Measurements from ENCODE around the gene TRERF1. TPM values are rescaled to one million over a fixed set of nuclear protein-coding genes. Genes with fewer than 3 reads are reported as not detected.

The TRERF1 gene
- total RNA-seq, 1 experiment from 2014 or later, result 14.5 TPM

- intact Hi-C loops (cut with micrococcal nuclease; ENCODE audit: unreplicated experiment), result no loop called here
- peaks cover 23% of the 10 kb centered on the region for H3F3A ChIP-seq (ENCODE audit: insufficient read depth, low read depth)
- no peak overlapping the region for H3K27ac ChIP-seq
- H3K4me3 ChIP-seq, result no peak overlapping the region
- H3K4me2 ChIP-seq, result no peak overlapping the region
- no peaks in the 10 kb centered on the region for H4K20me1 ChIP-seq (ENCODE audit: insufficient read depth)
- ChIA-PET POLR2A (ENCODE audit: unreplicated experiment) (no interaction called here), CTCF (no interaction called here)
- no peaks in the 10 kb centered on the region for H3K79me2 ChIP-seq (ENCODE audit: low read depth)
- H3K9me2 ChIP-seq (ENCODE audit: insufficient read depth), result no peaks in the 10 kb centered on the region
- no peak overlapping the region for H2AFZ ChIP-seq
- no peaks in the 10 kb centered on the region for H3K9me3 ChIP-seq (ENCODE audit: insufficient read depth, low read depth)
- no TSS peak for BruUV-seq (replicated peaks)
- H3K4me1 ChIP-seq (replicated peaks; ENCODE audit: insufficient read depth), result peaks cover 24% of the 10 kb centered on the region
- DNase-seq, result no peak
- peaks cover 10% of the 10 kb centered on the region; the same call in 1 of the 2 replicates for H3K36me3 ChIP-seq (ENCODE audit: low read depth)
- H3K27me3 ChIP-seq (ENCODE audit: insufficient read depth, low read depth), result no peaks in the 10 kb centered on the region
- TF ChIP-seq CTCF (conservative IDR thresholded peaks at IDR 0.05), result no peak
- no peak for TF ChIP-seq EZH2 (IDR thresholded peaks at IDR 0.05; ENCODE audit: low read depth)
Observed at GRCh38 chr6:42241915-42242314, 209.8 kb downstream of the TRERF1 start.

GRCh38 chr6:42239736-42240375 is 211.9 kb downstream of the TRERF1 start:
- peaks cover 7% of the 10 kb centered on the region; the same call in 1 of the 2 replicates for H3K36me3 ChIP-seq (ENCODE audit: low read depth)
- H3K4me1 ChIP-seq (replicated peaks; ENCODE audit: insufficient read depth), result peaks cover 24% of the 10 kb centered on the region
- no peak overlapping the region; the same call in 1 of the 2 replicates for H2AFZ ChIP-seq
- CTCF ChIA-PET, result interaction anchor here (0.9 to 1.2 kb wide), 4 partner anchors 13 to 486 kb away, joined by 3 to 8 read pairs (median 4); no protein-coding TSS in a partner anchor
- no peaks in the 10 kb centered on the region for H3K9me3 ChIP-seq (ENCODE audit: insufficient read depth, low read depth)
- DNase-seq, result peak; percentile 52 to 87
- H3K4me2 ChIP-seq, result peak overlapping the region; percentile 62
- POLR2A ChIA-PET (ENCODE audit: unreplicated experiment), result interaction anchor here (0.5 to 0.8 kb wide), 7 partner anchors 13 to 222 kb away, joined by 3 to 14 read pairs (median 6); no protein-coding TSS in a partner anchor
- TF ChIP-seq CTCF (conservative IDR thresholded peaks at IDR 0.05) (no peak), EZH2 (IDR thresholded peaks at IDR 0.05; ENCODE audit: low read depth) (no peak)
- H3K79me2 ChIP-seq (ENCODE audit: low read depth), result no peaks in the 10 kb centered on the region
- no peaks in the 10 kb centered on the region for H3K27me3 ChIP-seq (ENCODE audit: insufficient read depth, low read depth)
- intact Hi-C loops (cut with micrococcal nuclease; ENCODE audit: unreplicated experiment), result no loop called here
- peaks cover 23% of the 10 kb centered on the region for H3F3A ChIP-seq (ENCODE audit: insufficient read depth, low read depth)
- no peaks in the 10 kb centered on the region for H3K9me2 ChIP-seq (ENCODE audit: insufficient read depth)
- BruUV-seq (replicated peaks), result no TSS peak
- H3K27ac ChIP-seq, result peak overlapping the region; percentile 77
- H4K20me1 ChIP-seq (ENCODE audit: insufficient read depth), result no peaks in the 10 kb centered on the region
- no peak overlapping the region for H3K4me3 ChIP-seq

- DNase-seq, result peak in 1 of 2 experiments; percentile 31
- TF ChIP-seq EZH2 (IDR thresholded peaks at IDR 0.05; ENCODE audit: low read depth), result no peak
- TF ChIP-seq CTCF (conservative IDR thresholded peaks at IDR 0.05), result no peak
Observed at GRCh38 chr6:42239333-42239732, 212.4 kb downstream of the TRERF1 start.

More at GRCh38 chr6:42239333-42239732, 212.4 kb downstream of the TRERF1 start:
- Histone ChIP-seq H3K9me3 (ENCODE audit: insufficient read depth, low read depth) (no peaks in the 10 kb centered on the region), H3K4me1 (replicated peaks; ENCODE audit: insufficient read depth) (peaks cover 24% of the 10 kb centered on the region), H3K27me3 (ENCODE audit: insufficient read depth, low read depth) (no peaks in the 10 kb centered on the region), H3K9me2 (ENCODE audit: insufficient read depth) (no peaks in the 10 kb centered on the region), H3F3A (ENCODE audit: insufficient read depth, low read depth) (peaks cover 23% of the 10 kb centered on the region), H3K79me2 (ENCODE audit: low read depth) (no peaks in the 10 kb centered on the region), H3K4me2 (peak overlapping the region; percentile 62), H3K4me3 (no peak overlapping the region), H3K27ac (peak overlapping the region; percentile 77), H3K36me3 (ENCODE audit: low read depth) (peaks cover 7% of the 10 kb centered on the region; the same call in 1 of the 2 replicates), H4K20me1 (ENCODE audit: insufficient read depth) (no peaks in the 10 kb centered on the region), H2AFZ (no peak overlapping the region; the same call in 1 of the 2 replicates)
- intact Hi-C loops (cut with micrococcal nuclease; ENCODE audit: unreplicated experiment), result no loop called here
- no TSS peak for BruUV-seq (replicated peaks)
- ChIA-PET CTCF (interaction anchor here (0.9 to 1.2 kb wide), 4 partner anchors 12 to 487 kb away, joined by 3 to 8 read pairs (median 4); no protein-coding TSS in a partner anchor), POLR2A (ENCODE audit: unreplicated experiment) (interaction anchor here (0.5 to 0.8 kb wide), 5 partner anchors 14 to 222 kb away, joined by 3 to 8 read pairs (median 3); no protein-coding TSS in a partner anchor)
